Glutamatergic neuron (in vitro differentiated cells): Measurements from ENCODE around the gene ADAP1. TPM values are rescaled to one million over a fixed set of nuclear protein-coding genes. Genes with fewer than 3 reads are reported as not detected.

Source experiments
- DNase-seq: peaks from one replicate; pipeline ENCODE4 v3.0.0; 2022
- H3K27ac Mint-ChIP-seq: one replicate; pipeline ENCODE4 v1.8.0; 2020; ENCODE audit warnings: mild to moderate bottlenecking, mixed read lengths, inconsistent platforms; ENCODE audit not compliant: unreplicated experiment
- H3K27me3 Mint-ChIP-seq: one replicate; pipeline ENCODE4 v1.8.0; 2020; ENCODE audit warnings: mild to moderate bottlenecking, moderate library complexity, mixed read lengths, inconsistent platforms; ENCODE audit not compliant: unreplicated experiment
- H3K36me3 Mint-ChIP-seq: one replicate; pipeline ENCODE4 v1.8.0; 2020; ENCODE audit warnings: mild to moderate bottlenecking, mixed read lengths, inconsistent platforms; ENCODE audit not compliant: unreplicated experiment
- H3K4me1 Mint-ChIP-seq: one replicate; pipeline ENCODE4 v1.8.0; 2020; ENCODE audit warnings: mild to moderate bottlenecking, low read depth, mixed read lengths, inconsistent platforms; ENCODE audit not compliant: unreplicated experiment
- H3K4me3 Mint-ChIP-seq: one replicate; pipeline ENCODE4 v1.8.0; 2020; ENCODE audit warnings: mild to moderate bottlenecking, mixed read lengths, inconsistent platforms; ENCODE audit not compliant: unreplicated experiment
- H3K9me3 Mint-ChIP-seq: one replicate; pipeline ENCODE4 v1.8.0; 2020; ENCODE audit warnings: mild to moderate bottlenecking, moderate library complexity, mixed read lengths, inconsistent platforms; ENCODE audit not compliant: unreplicated experiment
- total RNA-seq: library from RNA; stranded (reverse); fragmentation: NEBNext Ultra II Directional; extraction: Animal tissue kit (Norgen Biotek cat#: 25700); gene quantifications from one replicate; pipeline ENCODE4 v1.2.1, GENCODE V29; 2021; ENCODE audit not compliant: unreplicated experiment
- TF ChIP-seq, protein P1 (sequence below): fragments of 200-600 bp; sonication (generic); IDR thresholded peaks from one replicate; pipeline ENCODE4 v1.5.0; 2021; ENCODE audit not compliant: partially characterized antibody, unreplicated experiment

Gene ADAP1
- total RNA-seq, 1 donor from 2014 or later = 61.1 TPM

DNA sequence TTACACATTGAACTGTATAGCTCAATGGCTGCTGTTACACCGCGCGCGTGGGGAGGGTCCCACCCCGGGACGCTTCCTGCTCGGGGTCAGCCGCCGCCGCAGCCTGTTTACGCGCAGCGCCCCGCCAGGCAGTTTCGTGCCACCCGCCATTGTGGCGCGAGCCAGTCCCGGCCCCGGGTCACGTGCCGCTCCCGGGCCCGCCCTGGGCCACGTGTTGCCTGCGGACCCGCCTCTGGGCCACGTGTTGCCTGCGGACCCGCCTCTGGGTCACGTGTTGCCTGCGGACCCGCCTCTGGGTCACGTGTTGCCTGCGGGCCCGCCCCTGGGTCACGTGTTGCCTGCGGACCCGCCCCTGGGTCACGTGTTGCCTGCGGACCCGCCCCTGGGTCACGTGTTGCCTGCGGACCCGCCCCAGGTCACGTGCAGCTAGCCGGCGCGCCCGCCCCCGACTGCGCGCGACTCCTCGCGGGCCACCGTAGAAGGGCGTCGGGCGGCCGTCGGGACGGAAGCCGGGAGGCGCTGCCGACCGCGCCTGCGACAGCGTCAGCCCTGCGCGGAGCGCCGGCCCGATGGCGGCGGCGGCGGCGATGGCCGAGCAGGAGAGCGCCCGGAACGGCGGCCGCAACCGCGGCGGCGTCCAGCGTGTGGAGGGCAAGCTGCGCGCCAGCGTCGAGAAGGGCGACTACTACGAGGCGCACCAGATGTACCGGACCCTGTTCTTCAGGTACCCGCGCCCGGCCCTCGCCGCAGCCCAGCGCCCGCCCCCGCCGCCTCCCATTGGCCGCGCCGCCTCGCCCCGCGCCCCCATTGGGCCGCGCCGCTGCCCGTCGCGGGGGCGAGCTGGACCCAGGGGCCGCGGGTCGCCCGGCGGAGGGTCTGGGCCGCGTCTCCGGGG, 78.2 kb downstream of the ADAP1 start, which contains the start of gene GET4:
TSS of gene GET4 (plus strand) at position 478 of the 895 bp plus-strand sequence. CDS start at position 570, 92 bp downstream.
- DNase-seq = peak; percentile 97
- Mint-ChIP-seq H3K4me3 (peak within 1 kb of the TSS; percentile 91), H3K4me1 (peaks cover 26% of the 10 kb centered on the region), H3K36me3 (peaks cover 5% of the 10 kb centered on the region), H3K27ac (peak within 1 kb of the TSS; percentile 90), H3K27me3 (peaks cover 18% of the 10 kb centered on the region), H3K9me3 (peaks cover 12% of the 10 kb centered on the region)
- TF ChIP-seq, protein P1, sequence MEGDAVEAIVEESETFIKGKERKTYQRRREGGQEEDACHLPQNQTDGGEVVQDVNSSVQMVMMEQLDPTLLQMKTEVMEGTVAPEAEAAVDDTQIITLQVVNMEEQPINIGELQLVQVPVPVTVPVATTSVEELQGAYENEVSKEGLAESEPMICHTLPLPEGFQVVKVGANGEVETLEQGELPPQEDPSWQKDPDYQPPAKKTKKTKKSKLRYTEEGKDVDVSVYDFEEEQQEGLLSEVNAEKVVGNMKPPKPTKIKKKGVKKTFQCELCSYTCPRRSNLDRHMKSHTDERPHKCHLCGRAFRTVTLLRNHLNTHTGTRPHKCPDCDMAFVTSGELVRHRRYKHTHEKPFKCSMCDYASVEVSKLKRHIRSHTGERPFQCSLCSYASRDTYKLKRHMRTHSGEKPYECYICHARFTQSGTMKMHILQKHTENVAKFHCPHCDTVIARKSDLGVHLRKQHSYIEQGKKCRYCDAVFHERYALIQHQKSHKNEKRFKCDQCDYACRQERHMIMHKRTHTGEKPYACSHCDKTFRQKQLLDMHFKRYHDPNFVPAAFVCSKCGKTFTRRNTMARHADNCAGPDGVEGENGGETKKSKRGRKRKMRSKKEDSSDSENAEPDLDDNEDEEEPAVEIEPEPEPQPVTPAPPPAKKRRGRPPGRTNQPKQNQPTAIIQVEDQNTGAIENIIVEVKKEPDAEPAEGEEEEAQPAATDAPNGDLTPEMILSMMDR = no peak

DNA sequence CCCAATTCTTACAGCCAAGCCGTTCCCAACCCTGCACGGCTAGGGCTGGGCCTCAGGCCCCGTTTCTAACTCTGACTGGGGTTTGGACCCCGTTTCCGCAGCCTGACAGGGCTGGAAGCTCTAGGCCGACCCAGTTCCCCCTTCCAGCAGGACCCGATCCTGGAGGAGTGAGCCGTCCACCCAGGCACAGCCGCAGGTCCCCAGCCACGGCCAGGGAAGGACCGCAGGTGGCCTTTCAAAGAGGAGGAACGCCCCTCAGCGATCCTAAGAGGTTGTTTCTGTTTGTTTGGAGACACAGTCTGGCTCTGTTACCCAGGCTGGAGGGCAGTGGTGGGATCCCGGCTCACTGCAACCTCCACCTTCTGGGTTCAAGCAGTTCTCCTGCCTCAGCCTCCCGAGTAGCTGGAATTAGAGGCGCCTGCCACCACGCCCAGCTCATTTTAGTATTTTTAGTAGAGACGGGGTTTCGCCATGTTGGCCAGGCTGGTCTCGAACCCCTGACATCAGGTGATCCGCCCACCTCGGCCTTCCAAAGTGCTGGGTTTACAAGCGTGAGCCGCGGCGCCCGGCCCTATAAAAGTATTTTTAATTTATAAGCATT, 78.9 kb downstream of the ADAP1 start:
- TF ChIP-seq, protein P1 = no peak
- Mint-ChIP-seq H3K4me3 (no peak overlapping the region), H3K27me3 (peaks cover 18% of the 10 kb centered on the region), H3K4me1 (peaks cover 26% of the 10 kb centered on the region), H3K36me3 (peaks cover 5% of the 10 kb centered on the region), H3K9me3 (peaks cover 12% of the 10 kb centered on the region), H3K27ac (no peak overlapping the region)
- DNase-seq = no peak

DNA sequence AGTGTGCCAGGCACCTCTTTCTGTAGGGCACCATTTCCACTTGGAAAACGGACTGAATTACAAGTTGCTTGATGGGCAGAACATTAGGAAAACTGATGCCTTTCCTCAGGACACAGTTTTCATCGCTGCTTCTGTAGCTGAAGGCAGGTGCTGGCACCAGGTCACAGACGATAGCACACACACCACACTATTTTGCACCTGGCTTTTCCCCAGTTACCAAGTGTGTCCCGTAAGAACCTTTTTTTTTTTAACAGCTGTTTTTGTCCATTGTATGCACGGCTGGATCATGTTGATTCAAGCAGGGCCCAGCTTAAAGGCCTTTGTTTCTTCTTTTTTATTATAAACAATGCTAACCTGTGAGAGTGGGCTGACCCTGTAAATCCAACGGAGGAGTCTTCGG, 79.4 kb downstream of the ADAP1 start:
- H3K9me3 Mint-ChIP-seq = peaks cover 12% of the 10 kb centered on the region
- H3K27me3 Mint-ChIP-seq = peaks cover 18% of the 10 kb centered on the region
- peaks cover 5% of the 10 kb centered on the region for H3K36me3 Mint-ChIP-seq
- H3K4me1 Mint-ChIP-seq = peaks cover 26% of the 10 kb centered on the region
- no peak overlapping the region for H3K4me3 Mint-ChIP-seq
- H3K27ac Mint-ChIP-seq = peak overlapping the region; percentile 43
- no peak for DNase-seq
- TF ChIP-seq, protein P1 = no peak

DNA sequence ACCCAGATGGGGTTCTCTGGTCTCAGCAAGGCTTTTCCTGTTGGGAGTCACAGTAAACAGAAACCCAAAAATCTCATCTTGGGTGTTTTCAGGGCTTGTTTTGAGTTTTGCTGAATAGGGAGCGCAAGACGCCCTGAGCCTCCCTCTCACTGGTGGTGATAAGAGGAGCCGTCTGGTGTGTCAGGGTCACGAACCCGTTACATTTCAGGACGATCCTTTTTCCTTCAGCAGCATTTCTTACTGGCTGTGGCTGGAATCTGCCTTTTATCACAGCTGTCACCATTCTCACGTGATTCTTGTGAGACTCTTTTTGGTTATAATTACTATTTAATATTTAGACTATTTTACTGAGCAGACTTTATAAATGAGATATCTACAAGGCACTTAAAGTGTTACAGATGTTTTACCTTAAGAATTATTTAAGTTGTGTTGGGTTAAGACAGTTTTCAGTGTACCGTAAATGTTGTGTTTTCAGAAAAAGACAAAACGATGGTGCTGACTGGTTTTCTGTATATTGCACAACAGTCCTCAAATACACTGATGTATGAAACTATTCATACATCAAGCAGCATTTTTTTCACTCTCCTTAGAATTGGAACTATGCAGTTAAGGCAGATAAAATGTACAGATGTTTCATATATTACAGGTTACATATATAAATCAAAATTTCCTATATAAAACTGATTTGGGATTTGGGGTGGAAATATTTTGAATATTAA, 80.3 kb downstream of the ADAP1 start:
- peak overlapping the region; percentile 91 for H3K27ac Mint-ChIP-seq
- no peak for DNase-seq
- H3K36me3 Mint-ChIP-seq = peaks cover 5% of the 10 kb centered on the region
- no peak overlapping the region for H3K4me3 Mint-ChIP-seq
- TF ChIP-seq, protein P1 = no peak
- peaks cover 12% of the 10 kb centered on the region for H3K9me3 Mint-ChIP-seq
- peaks cover 18% of the 10 kb centered on the region for H3K27me3 Mint-ChIP-seq
- H3K4me1 Mint-ChIP-seq = peaks cover 24% of the 10 kb centered on the region
